Right kidney (tissue), 1 donor: ENCODE measurements around the gene XRCC5.

Experiments
- DNase-seq: peaks from one replicate; pipeline ENCODE4 v3.0.0-alpha.2; 2016

XRCC5 gene

GRCh38 chr2:216149741-216150140 lies 40.6 kb downstream of the XRCC5 start:
- no peak for DNase-seq

- no peak for DNase-seq
Observed at GRCh38 chr2:216151313-216152025, 42.3 kb downstream of the XRCC5 start.

- DNase-seq: no peak
Observed at GRCh38 chr2:216155954-216156353, 46.8 kb downstream of the XRCC5 start.

GRCh38 chr2:216156822-216157221 lies 47.7 kb downstream of the XRCC5 start:
- no peak for DNase-seq

GRCh38 chr2:216159144-216159543 lies 50.0 kb downstream of the XRCC5 start:
- no peak for DNase-seq

GRCh38 chr2:216159646-216160045 lies 50.5 kb downstream of the XRCC5 start:
- no peak for DNase-seq

GRCh38 chr2:216160786-216161185 lies 51.6 kb downstream of the XRCC5 start:
- no peak for DNase-seq

GRCh38 chr2:216161967-216162366 lies 52.8 kb downstream of the XRCC5 start:
- no peak for DNase-seq

GRCh38 chr2:216163518-216163917 lies 54.4 kb downstream of the XRCC5 start:
- no peak for DNase-seq

GRCh38 chr2:216164087-216164486 lies 54.9 kb downstream of the XRCC5 start:
- DNase-seq: no peak

- no peak for DNase-seq
Observed at GRCh38 chr2:216164576-216164975, 55.4 kb downstream of the XRCC5 start.

- DNase-seq: no peak
Observed at GRCh38 chr2:216165711-216166110, 56.6 kb downstream of the XRCC5 start.

GRCh38 chr2:216169087-216169486 lies 59.9 kb downstream of the XRCC5 start:
- no peak for DNase-seq

GRCh38 chr2:216170076-216170763 lies 61.1 kb downstream of the XRCC5 start:
- DNase-seq: no peak

GRCh38 chr2:216171011-216171410 lies 61.9 kb downstream of the XRCC5 start:
- DNase-seq: no peak

GRCh38 chr2:216172493-216172892 lies 63.3 kb downstream of the XRCC5 start:
- DNase-seq: no peak

- DNase-seq: no peak
Observed at GRCh38 chr2:216179015-216179414, 69.9 kb downstream of the XRCC5 start.

GRCh38 chr2:216181351-216181750 lies 72.2 kb downstream of the XRCC5 start:
- no peak for DNase-seq

GRCh38 chr2:216181953-216182461 lies 72.9 kb downstream of the XRCC5 start:
- no peak for DNase-seq

- no peak for DNase-seq
Observed at GRCh38 chr2:216183462-216183861, 74.3 kb downstream of the XRCC5 start.

GRCh38 chr2:216188559-216188850 lies 79.4 kb downstream of the XRCC5 start:
- no peak for DNase-seq

- DNase-seq: no peak
Observed at GRCh38 chr2:216188956-216189355, 79.8 kb downstream of the XRCC5 start.

- DNase-seq: no peak
Observed at GRCh38 chr2:216189410-216189809, 80.3 kb downstream of the XRCC5 start.

GRCh38 chr2:216192181-216192580 lies 83.0 kb downstream of the XRCC5 start:
- no peak for DNase-seq
